Omental fat pad (tissue), 4 donors: ENCODE results near the gene GRIN2D. TPM values are rescaled to one million over a fixed set of nuclear protein-coding genes. Genes with fewer than 3 reads are reported as not detected.

ENCODE experiments used
- ATAC-seq: fragments of 150-250 bp; one replicate; pipeline ENCODE4 v1.9.1; 2016; ENCODE audit warnings: mild to moderate bottlenecking, moderate library complexity; ENCODE audit not compliant: low FRiP score
- DNase-seq: peaks from one replicate; pipeline ENCODE4 v3.0.0-alpha.2; 2019; ENCODE audit warnings: low spot score
- total RNA-seq, 4 donors: library from RNA; depleted of rRNA; stranded (reverse); fragments of >200 nt; gene quantifications; one replicate each; pipeline ENCODE4 v1.1.0, GENCODE V29; 2016
- TF ChIP-seq, protein P1 (sequence below), 3 donors: fragments of 450-650 bp; IDR thresholded peaks; one replicate each; pipeline ENCODE4 v1.5.1; 2016 to 2017; ENCODE audit warnings: antibody characterized with exemption in 3 of 3, mild to moderate bottlenecking in 3 of 3, moderate library complexity in 2 of 3

GRIN2D gene
- total RNA-seq, 4 donors from 2014 or later = 0.12 to 0.63 (median 0.33) TPM

DNA sequence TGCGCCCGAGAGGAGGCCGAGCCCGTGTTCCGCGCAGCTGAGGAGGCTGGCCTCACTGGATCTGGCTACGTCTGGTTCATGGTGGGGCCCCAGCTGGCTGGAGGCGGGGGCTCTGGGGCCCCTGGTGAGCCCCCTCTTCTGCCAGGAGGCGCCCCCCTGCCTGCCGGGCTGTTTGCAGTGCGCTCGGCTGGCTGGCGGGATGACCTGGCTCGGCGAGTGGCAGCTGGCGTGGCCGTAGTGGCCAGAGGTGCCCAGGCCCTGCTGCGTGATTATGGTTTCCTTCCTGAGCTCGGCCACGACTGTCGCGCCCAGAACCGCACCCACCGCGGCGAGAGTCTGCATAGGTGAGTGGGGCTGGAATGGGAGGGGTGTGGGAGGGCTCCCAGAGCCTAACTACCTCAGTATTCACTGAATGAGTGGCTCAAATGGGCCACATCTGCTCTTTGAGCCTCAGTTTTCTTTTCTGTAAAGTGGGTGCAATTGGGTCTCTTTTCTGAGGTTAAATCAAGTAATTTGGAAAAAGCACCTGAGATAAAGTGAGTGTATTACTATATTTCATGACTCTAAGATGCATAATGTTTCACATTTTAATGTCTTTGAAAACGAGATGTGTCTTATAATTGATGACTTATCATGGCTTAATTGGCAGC is 11.7 kb downstream of the GRIN2D start:
- DNase-seq (no peak), ATAC-seq (no peak)
- TF ChIP-seq, protein P1, sequence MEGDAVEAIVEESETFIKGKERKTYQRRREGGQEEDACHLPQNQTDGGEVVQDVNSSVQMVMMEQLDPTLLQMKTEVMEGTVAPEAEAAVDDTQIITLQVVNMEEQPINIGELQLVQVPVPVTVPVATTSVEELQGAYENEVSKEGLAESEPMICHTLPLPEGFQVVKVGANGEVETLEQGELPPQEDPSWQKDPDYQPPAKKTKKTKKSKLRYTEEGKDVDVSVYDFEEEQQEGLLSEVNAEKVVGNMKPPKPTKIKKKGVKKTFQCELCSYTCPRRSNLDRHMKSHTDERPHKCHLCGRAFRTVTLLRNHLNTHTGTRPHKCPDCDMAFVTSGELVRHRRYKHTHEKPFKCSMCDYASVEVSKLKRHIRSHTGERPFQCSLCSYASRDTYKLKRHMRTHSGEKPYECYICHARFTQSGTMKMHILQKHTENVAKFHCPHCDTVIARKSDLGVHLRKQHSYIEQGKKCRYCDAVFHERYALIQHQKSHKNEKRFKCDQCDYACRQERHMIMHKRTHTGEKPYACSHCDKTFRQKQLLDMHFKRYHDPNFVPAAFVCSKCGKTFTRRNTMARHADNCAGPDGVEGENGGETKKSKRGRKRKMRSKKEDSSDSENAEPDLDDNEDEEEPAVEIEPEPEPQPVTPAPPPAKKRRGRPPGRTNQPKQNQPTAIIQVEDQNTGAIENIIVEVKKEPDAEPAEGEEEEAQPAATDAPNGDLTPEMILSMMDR (IDR thresholded peaks at IDR 0.05) = no peak

GRCh38 chr19:48405850-48406249 is 12.4 kb downstream of the GRIN2D start:
- TF ChIP-seq, protein P1 (IDR thresholded peaks at IDR 0.05) = no peak

DNA sequence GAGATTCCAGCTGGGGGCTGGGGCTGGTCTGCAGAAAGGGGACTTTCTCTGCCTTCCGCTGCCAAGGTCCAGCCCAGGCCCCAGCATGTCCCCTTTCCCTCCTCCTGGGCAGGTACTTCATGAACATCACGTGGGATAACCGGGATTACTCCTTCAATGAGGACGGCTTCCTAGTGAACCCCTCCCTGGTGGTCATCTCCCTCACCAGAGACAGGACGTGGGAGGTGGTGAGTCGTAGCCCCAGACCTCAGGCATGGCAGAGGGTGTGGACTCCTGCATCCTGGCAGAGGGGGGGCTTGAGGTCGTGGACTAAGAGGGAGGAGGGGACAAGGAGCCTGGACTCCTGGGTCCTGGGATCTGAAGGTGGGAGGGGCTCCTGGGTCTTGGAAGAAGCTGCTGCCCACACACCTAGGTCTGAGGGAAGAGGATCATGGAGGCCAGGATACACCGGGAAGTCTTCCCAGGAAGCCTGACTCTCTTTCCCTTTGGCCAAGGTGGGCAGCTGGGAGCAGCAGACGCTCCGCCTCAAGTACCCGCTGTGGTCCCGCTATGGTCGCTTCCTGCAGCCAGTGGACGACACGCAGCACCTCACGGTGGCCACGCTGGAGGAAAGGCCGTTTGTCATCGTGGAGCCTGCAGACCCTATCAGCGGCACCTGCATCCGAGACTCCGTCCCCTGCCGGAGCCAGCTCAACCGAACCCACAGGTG is 20.6 kb downstream of the GRIN2D start:
- TF ChIP-seq, protein P1 (IDR thresholded peaks at IDR 0.05) = no peak
- DNase-seq (no peak), ATAC-seq (no peak)

More at GRCh38 chr19:48405850-48406249, 12.4 kb downstream of the GRIN2D start:
- DNase-seq (no peak), ATAC-seq (no peak)

DNA sequence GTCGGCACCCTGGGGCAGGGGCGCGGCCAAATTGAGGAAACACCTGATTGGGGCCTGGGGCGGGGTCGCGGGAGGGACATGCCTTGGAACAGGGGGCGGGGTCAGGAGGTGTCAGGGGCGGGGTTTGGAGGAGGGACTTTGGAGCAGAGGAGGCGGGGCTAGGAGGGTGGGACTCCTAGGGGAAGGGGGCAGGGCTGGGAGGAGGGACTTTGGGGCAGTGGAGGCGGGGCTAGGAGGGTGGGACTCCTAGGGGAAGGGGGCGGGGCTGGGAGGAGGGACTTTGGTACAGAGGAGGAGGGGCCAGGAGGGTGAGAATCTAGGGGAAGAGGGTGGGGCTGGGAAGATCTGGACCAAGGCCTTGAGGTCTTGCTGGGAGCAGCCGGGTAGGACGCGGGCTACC is 21.9 kb downstream of the GRIN2D start:
- peak; percentile 69 for DNase-seq
- ATAC-seq = peak; percentile 75
- TF ChIP-seq, protein P1 (IDR thresholded peaks at IDR 0.05) = no peak

DNA sequence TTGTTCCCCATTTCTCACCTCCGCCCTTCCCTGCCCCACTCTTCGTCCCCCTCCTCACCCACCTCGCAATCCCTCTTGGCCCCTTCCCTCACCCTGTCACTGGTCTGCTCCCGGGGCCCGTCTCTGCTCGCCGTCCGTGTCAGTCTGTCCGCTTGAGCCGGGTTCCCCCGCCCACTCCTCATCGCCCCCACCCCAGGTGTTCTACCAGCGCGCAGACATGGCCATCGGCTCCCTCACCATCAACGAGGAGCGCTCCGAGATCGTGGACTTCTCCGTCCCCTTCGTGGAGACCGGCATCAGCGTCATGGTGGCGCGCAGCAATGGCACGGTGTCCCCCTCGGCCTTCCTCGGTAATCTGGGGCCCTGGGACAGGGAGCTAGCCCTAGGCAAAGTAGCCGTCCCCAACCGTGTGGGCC is 22.3 kb downstream of the GRIN2D start:
- TF ChIP-seq, protein P1 (IDR thresholded peaks at IDR 0.05) = no peak
- no peak for DNase-seq
- ATAC-seq = no peak

- DNase-seq (no peak), ATAC-seq (no peak)
- TF ChIP-seq, protein P1 (IDR thresholded peaks at IDR 0.05) = no peak
These were observed 24.0 kb downstream of the GRIN2D start for GRCh38 chr19:48417421-48417820.
